ENCODE data around the gene ZNF665.
"Not testable (repeated sequence)": the region's sequence is repeated elsewhere in the genome, so short reads cannot be mapped to it uniquely, and the experiment has no call there.

The ZNF665 gene

DNA sequence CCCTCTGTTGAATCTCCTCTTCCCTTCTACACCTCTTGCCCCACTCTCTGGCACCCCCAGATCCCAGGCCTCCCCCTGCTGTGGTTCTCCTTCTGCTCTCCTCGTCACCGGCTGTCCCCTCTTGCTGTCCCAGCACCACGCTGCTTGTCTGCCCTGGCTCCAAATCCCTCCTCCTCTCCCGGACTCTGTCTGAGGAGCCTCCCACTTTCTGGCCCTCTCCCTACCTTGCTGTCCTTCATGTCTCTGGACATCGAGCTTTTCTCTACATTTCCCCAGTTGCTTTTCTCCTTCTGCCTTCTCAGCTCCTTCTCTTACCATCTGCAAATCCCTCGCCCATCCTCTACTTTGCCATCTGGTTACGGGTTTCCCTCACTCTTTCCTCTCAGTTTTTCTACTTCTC is 35.5 kb downstream of the ZNF665 start:
- DNase-seq (ENCODE audit: low spot score) = no peak

DNA sequence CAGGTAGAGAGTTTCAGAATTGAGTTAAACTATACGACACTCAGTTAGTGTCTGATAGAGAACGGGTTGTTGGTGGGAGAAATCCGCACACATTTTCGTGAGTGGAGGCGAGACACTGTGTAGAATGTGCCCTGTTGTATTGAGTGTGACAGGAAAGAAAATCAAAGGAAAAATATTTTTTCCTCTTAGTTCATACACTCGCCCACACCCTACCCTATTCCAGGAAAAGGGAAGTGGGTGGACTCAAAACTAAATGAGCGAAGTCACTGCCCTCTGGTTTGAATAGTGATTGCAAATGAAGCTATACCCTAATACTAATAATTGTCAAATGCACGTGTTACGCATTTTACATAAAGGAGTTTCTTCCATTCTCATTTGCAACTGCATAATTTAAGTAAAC is 36.3 kb downstream of the ZNF665 start:
- DNase-seq (ENCODE audit: low spot score) = no peak

DNA sequence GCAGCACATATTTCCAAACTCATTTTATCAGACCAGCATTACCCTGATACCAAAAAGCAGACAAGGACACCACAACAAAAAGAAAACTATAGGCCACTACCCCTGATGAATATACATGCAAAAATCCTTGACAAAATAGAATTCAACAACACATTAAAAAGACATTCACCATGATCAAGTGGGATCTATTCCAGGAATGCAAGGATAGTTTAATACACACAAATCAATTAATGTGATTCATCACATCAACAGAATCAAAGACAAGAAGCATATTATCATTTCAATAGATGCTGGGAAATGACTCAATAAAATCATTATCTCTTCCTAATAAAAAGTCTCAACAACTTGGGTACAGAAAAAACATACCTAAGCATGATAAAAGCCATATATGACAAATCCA is 45.5 kb downstream of the ZNF665 start:
- DNase-seq (ENCODE audit: low spot score) = no peak

GRCh38 chr19:53140351-53140750 is 52.8 kb downstream of the ZNF665 start:
- no peak for DNase-seq (ENCODE audit: low spot score)

DNA sequence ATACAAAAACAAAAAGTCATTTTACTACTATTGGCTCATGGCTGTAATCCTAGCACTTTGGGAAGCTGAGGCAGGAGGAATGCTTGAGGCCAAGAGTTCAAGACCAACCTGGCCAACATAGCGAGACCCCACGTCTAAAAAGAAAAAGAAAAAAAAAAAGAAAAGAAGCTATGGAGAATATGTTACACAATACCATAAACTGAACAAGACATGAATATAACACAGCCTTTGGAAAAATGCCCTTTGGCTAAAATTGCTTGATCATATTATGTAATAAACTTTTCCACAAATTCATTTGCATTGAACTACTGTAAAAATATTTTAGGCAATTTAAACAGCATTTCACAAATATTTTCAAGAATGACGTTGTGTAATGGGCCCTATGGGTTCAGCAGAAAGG is 56.7 kb downstream of the ZNF665 start:
- no peak for DNase-seq (ENCODE audit: low spot score)

DNA sequence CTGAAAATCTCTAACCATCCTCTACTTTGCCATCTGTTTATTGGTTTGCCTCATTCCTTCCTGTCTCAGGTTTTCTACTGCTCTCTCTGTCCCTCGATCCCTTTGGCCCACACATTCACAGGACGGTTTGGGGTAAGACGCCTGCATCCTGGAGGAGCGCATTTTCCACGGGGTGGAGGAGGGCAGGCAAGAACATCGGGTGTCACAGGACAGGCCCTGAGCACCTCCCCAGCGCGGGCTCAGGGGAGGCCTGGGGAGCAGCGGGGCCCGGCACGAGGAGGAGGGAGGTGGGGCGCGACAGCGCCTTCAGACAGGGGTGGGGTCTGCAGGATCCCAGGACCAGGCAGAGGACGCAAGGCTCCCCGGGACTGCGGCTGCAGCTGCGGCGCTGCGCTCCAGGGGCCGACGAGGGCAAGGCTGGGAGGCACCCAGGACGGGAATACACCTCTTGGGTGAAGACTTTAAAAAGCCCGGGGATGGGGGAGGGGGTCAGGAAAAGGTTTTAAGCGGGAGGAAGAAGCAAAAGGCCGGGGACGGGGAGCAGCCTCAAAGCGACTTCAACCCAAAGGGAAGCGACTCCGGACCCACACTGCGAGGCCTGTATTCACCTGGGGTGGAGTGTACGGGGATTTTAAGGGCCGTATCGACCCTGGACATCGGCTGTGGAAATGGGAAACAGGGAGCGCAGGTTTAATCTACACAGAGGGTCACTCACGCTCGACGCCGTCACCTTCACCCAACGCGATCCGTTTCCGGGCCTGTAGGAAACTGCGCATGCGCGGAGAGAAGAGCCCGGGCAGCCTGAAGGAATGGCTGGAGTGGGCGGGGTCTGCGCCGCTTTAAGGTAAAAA is 60.8 kb downstream of the ZNF665 start, which contains the start of gene ZNF415:
ZNF415 (minus strand) TSS at position 770 of the 851 bp plus-strand sequence. CDS start 10,234 bp downstream, outside the sequence.
- DNase-seq (ENCODE audit: low spot score) = no peak

DNA sequence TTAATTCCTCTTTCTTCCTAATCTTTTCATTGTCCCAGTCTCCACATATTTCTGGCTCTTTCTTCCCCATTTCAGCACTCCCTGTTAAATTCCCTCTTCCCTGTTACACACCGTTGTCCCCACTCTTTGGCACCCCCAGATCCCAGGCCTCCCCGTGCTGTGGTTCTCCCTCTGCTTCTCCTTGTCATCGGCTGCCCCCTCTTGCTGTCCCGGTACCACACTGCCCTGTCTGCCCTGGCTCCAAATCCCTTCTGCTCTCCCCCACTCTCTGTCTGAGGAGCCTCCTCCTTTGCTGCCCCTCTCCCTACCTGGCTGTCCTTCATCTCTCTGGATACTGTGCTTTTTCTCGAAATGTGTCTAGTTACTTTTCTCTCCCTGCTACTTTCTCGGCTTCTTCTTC is 61.4 kb downstream of the ZNF665 start:
- DNase-seq (ENCODE audit: low spot score) = no peak

- no peak for DNase-seq (ENCODE audit: low spot score)
Observed at GRCh38 chr19:53131085-53131590, 62.0 kb downstream of the ZNF665 start.

DNA sequence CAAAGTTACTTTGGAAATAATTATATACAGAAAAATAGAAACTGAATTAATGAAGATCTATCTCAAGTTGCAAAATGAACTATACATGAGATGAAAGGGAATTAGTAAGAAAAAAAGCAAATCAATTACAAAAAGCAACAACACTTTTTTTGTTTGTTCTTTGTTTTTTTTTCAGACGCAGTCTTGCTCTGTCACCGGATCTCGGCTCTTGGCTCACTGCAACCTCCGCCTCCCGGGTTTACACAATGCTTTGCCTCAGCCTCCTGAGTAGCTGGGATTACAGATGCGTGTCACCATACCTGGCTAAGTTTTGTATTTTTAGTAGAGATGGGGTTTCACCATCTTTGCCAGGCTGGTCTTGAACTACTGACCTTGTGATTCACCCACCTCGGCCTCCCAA is 62.7 kb downstream of the ZNF665 start:
- no peak for DNase-seq (ENCODE audit: low spot score)

- not testable (repeated sequence) for DNase-seq (ENCODE audit: low spot score)
Observed at GRCh38 chr19:53126733-53127526, 66.2 kb downstream of the ZNF665 start.

GRCh38 chr19:53123400-53123799 is 69.8 kb downstream of the ZNF665 start:
- DNase-seq (ENCODE audit: low spot score) = no peak
